NCI-H774 (cell line): ENCODE data around the gene NPIPB6.
"Not testable (repeated sequence)": the region's sequence is repeated elsewhere in the genome, so short reads cannot be mapped to it uniquely, and the experiment has no call there.

ENCODE experiments used
- DNase-seq: peaks from one replicate; lab custom pipeline; 2025; lab: John Stamatoyannopoulos, UW

The NPIPB6 gene

DNA sequence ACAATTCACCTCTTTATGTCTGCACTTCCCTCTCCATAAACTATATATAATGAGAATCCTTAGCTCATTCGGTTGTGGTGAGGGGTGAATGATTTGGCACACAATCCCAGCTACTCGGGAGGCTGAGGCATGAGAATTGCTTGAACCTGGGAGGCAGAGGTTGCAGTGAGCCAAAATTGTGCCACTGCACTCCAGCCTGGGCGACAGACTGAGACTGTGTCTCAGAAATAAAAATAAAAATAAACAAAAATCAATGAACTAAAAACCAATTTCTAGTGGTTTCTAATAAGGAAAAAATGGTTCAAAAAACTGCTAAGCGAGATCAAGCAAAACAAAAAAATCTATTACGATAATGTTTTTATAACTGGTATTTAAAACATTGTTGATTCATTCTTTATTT lies at the start of gene NPIPB6:
Gene NPIPB6, minus strand, starts transcription at position 101 of the 400 bp plus-strand sequence. CDS start 686 bp downstream, outside the sequence.
- DNase-seq, result not testable (repeated sequence)

DNA sequence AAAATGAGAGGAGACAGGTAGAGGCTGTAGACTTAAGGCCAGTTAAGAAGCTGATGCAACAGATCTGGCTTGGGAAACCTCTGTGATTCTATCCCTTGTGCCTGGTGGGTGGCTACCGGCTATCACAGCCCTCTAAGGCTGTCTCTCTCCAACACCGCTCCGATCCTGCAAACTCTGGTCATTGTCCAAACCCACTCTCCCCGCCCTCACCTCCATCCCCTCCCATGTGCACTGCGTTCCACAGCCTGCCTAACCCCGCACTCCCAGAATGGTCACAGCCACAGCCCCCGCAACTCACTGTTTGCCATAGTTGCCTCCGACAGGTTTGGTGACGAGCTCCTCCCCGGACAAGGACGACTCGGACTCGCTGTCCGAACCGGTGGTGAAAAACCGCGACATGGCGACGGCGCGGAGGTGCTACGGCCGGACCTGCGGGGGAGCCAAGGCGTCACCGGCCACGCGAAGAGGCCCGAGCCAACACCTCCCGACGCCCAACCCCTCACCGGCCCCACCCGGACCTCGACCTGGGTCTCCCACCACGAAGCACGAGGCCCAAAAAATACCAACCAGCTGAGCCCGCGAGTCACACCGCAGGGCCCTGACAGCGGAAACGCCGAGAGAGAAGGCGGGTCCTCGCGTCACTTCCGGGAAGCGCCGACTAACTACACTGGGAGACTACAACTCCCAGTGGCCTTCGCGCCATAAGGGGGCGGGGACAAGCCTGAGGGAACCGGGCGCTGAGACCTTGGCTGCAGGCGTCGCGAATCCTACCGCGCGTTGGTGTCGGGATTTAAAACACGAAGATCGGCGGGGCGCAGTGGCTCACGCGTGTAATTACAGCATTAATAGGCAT lies 40.1 kb upstream of the NPIPB6 start, which contains the start of gene EIF3CL:
Gene EIF3CL, minus strand, starts transcription at position 622 of the 853 bp plus-strand sequence. Its CDS starts 223 bp downstream, at position 399.
- not testable (repeated sequence) for DNase-seq

DNA sequence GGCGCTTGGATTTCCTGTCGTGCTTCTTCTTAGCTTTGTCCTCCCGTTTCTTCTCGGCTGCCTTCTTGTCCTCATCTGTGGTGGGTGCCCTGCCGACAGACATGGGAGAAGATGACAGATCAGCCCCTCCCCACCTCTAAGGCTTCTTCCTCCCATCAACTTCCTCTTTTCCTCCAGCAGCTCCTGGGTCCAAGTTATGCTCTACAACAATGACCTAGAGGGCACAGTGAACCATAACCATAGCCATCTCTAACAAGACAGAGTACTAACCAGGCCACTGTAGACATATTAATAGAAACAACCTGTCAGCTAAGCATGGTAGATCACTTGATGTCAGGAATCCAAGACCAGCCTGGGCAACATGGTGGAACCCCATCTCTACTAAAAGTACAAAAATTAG lies 28.7 kb upstream of the NPIPB6 start:
- not testable (repeated sequence) for DNase-seq

DNA sequence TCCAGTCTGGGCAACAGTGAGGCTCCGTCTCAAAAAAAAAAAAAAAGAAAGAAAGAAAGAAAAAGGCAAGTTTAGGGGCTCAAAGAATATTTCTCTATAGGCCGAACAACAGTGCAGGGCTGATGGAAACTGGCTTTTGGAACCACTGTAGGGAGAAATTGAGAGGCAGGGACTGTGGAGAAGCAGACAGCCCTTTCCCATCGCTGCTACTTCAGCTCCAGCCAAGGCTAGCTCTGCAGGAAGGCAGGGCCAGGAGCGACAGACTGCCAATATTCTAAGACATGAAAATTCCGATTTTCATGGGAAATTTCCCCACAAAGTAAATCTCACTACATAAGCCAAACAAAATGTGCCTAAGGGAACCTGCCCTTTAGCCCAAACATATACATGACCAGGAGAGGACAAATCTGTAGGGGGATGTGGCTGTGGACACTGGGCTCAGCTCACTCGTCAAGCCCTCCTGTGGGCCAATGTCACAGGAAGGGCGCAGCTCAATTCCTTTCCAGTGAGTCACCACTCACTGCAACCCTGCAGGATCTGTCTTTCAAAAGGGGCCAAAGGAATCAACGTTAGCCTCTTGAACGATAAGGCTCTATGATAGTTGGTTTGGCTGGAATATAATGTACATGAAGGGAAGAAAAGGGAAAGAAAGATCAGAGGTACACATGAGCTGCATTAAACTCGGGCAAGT lies 19.0 kb upstream of the NPIPB6 start:
- not testable (repeated sequence) for DNase-seq

DNA sequence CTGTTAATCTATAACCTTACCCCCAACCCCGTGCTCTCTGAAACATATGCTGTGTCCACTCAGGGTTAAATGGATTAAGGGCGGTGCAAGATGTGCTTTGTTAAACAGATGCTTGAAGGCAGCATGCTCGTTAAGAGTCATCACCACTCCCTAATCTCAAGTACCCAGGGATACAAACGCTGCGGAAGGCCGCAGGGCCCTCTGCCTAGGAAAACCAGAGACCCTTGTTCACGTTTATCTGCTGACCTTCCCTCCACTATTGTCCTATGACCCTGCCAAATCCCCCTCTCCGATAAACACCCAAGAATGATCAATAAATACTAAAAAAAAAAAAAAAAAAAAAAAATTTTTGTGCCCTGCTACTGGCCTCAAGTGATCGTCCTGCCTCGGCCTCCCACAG lies 14.5 kb upstream of the NPIPB6 start:
- not testable (repeated sequence) for DNase-seq

DNA sequence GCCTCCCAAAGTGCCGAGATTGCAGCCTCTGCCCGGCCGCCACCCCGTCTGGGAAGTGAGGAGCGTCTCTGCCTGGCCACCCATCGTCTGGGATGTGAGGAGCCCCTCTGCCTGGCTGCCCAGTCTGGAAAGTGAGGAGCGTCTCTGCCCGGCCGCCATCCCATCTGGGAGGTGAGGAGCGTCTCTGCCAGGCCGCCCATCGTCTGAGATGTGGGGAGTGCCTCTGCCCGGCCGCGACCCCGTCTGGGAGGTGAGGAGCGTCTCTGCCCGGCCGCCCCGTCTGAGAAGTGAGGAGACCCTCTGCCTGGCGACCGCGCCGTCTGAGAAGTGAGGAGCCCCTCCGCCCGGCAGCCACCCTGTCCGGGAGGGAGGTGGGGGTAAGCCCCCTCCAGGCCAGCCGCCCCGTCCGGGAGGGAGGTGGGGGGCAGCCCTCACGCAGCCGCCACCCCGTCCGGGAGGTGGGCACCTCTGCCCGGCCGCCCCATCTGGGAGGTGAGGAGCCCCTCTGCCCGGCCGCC lies 13.9 kb upstream of the NPIPB6 start:
- DNase-seq, result not testable (repeated sequence)

DNA sequence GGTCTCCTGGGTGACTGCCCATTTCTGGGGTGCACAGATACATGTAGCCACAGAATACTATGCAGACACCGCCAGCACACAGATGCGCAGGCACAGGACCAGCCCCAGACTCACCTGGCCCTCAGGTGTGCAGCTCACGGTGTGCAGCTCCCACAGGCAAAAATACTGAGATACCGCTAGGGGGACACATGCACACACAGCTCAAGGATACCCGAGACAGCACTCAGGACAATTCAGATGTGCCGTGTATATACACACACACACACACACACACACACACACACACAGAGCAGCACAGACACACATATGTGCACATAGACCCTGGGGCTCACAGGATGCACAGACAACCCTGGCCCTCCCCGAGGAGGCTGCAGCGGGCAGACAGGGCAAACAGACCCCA lies 11.8 kb upstream of the NPIPB6 start:
- DNase-seq, result not testable (repeated sequence)

DNA sequence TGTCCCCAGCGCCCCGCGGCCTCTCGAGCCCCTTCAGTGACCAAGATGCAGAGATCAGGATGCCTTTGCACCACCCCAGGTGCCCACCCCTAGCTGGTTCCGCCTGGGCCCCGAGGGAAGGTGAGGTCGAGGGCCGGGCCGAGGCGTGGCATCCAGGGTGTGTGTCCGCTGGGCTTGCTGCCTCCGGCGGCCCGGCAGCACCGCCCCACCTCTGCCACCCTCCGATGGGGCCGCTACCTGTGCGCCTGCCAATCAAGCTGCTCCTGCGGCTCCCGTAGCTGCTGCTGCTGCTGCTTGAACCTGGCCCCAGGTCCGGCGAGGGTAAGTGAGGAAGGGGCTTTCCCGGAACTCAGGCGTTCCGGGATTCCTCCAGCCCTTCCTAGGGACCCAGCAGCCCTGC lies 11.0 kb upstream of the NPIPB6 start:
- not testable (repeated sequence) for DNase-seq

DNA sequence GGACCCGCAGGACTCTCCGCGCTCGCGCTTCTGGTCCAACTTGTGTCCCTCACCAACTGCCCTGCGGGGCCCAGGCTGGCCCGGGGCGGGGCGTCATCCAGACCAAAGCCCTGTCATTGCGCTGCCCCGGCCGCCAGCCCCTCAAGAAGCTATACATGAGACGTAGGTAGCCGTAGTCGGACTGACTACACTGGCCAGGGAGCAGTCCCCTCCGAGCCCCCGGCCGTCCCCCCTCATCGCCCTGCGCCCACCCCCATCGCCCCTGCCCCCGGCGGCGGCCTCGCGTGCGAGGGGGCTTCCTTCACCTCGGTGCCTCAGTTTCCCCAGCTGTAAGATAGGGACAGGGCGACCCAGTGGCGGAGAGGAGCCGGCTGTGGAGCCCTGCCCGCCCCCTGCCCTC lies 4.6 kb upstream of the NPIPB6 start:
- DNase-seq, result not testable (repeated sequence)

DNA sequence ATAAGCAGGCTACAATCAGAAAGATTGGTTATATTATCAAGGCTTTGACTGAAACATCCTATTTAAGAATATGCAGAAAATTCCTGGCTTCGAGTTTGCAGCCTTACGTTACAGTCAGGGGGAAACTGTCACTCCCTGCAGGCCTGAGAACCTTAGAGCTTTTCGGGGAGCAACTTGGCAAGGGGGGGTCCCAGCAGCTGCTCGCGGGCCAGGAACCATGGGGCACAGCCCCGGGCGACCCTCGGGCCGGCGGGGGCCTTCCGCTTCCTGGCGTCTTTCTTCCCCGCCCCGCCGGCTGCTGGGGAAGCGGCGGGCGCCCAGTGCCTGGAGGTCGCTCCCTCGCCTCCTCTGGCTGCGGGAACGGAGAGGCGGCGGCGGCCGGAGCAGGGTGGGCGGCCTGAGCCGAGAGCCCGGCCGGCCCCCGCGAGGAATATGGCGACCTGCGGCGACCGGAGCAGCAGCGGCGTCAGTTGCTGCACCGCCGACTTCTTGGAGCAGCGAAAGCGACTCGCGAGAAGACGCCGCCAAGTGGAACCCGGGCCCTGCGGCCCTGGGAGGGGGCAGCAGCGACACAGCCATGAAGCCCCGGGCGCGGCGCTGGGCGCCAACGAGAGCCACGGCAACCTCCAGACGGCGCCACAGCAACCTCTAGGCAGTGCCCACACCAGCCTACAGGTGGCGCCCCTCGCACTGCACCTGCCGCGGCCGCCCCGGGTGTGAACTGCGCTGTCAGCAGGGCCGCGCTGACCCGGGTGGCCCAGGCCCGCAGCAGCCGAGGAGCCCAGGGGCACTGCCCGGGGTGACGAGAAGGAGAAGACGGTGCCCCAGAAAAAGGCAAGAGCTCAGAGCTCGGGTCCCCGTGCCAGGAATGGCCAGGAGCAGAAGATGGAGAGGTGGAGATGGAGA lies 1.2 kb upstream of the NPIPB6 start:
- DNase-seq, result not testable (repeated sequence)

DNA sequence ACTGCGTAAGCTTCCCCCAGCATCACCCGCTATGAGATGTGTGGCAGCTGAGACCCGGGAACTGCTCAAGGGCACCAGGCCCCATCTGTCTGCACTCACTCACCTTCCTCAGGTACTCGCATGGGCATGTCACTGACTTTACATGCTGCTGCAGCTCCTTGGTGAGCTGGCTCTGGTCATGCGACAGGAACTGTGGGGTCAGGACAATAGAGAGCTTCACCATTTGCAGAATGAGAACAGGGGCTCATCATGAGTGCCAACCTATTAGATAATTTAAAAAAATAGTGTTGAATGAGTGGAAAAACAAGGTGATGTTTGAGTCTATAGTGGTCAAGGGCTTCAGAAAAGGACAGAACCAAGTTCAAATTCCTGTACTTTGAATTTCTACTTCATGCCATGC lies 708 bp downstream of the NPIPB6 start:
- not testable (repeated sequence) for DNase-seq

DNA sequence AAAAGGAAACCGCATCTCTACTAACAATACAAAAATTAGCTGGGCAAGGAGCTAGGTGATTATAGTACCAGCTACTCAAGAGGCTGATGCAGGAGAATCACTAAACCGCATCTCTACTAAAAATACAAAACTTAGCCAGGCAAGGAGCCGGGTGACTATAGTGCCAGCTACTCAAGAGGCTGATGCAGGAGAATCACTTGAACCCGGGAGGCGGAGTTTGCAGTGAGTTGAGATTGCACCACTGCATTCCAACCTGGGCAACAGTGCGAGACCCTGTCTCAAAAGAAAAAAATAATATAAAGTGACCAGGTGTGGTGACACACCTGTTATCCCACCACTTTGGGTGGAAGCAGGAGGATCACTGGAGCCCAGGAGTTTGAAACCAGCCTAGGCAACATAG lies 25.1 kb downstream of the NPIPB6 start:
- not testable (repeated sequence) for DNase-seq

DNA sequence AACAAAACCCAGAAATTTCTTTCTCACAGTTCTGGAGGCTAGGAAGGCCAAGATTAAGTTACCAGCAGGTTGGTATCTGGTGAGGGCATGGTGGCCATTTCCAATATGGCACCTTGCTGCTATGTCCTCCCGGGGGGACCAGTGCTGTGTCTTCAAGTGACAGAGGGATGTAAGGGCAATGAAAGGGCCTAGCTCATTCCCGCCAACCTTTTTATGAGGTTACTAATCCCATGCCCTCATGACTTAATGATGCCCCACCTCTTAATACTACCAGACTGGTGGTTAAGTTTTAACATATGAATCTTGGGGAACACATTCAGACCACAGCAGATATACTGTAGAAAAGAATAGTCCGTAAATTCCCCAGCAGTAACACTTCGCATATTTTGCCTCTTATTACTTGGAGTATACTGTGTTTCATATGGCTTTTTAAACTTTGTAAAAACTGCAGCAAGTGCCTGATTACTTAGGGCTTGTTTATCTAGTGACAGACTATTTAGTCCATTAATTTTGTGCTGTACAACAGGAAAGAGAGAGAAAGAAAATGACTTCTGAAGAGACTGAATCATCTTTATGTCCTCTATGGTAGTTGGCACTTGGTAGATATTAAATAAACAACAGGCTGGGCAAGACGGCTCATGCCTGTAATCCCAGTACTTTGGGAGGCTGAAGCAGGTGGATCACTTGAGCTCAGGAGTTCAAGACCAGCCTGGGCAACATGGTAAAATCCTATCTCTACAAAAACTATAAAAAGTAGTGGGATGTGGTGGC lies 26.2 kb downstream of the NPIPB6 start:
- not testable (repeated sequence) for DNase-seq

DNA sequence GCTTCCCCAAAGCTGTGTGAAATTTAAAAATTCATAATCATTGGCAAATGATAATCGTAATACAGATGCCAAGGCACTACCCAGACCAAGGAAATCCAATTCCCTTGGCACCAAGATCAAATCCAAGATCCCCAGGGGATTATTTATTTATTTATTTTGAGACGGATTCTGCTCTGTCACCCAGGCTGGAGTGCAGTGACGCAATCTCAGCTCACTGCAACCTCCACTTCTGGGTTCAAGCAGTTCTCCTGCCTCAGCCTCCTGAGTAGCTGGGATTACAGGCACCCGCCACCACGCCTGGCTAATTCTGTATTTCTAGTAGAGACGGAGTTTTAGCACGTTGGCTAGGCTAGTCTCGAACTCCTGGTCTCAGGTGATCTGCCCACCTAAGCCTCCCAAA lies 27.6 kb downstream of the NPIPB6 start:
- not testable (repeated sequence) for DNase-seq

DNA sequence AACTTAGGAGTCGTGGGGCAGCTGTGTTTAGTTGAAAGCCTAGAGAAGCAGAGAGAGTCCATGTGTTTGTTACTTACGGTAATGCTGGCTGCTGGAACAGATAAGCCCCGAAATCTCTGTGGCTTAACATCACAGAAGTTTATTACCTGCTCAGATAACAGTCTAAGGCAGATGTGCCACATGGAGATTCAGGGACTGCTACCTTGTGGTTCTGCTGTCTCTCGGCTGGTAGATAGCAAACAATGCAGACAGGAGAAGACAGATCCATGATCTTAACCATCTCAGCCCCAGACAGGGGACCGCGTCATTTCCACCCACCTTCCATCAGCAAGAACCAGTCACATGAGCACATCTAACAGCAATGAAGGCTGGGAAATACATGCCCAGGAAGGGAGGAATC lies 30.7 kb downstream of the NPIPB6 start:
- DNase-seq, result not testable (repeated sequence)

DNA sequence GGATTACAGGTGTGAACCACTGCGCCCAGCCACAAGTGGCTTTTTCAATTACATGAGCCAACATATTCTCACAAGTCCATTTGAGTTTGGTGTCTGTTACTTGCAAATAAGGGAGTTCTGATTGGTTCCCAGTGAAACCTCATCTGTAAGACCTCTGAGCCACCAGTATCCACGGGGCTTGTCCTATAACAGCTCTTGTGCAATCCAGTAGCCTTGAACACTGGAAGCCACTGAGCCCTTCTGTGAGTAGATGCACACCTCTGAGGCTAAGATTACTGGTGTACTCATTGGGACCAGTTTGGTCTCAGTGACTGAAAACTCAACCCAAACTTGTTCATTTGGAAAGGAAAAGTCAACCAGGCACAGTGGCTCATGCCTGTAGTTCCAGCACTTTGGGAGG lies 32.3 kb downstream of the NPIPB6 start:
- not testable (repeated sequence) for DNase-seq

DNA sequence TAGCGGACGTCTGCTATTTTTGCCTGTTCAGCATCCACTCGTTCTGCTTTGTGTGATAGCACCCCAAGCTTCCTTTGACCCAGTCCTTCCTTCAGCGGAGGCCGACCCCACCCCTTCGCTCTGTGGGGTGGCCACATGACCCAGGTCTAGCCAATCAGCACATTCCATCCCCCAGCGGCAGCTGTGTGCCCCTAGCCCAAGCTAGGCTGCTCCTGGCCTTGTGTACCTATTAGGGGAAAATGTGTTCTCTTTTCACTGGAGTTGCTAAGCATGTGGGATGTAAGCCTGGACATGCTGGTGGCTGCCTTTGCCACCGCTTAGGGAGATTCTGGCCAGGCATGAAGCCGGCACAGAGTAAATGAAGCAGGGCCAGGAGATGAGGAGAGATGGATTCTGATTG lies 33.1 kb downstream of the NPIPB6 start:
- DNase-seq, result not testable (repeated sequence)

DNA sequence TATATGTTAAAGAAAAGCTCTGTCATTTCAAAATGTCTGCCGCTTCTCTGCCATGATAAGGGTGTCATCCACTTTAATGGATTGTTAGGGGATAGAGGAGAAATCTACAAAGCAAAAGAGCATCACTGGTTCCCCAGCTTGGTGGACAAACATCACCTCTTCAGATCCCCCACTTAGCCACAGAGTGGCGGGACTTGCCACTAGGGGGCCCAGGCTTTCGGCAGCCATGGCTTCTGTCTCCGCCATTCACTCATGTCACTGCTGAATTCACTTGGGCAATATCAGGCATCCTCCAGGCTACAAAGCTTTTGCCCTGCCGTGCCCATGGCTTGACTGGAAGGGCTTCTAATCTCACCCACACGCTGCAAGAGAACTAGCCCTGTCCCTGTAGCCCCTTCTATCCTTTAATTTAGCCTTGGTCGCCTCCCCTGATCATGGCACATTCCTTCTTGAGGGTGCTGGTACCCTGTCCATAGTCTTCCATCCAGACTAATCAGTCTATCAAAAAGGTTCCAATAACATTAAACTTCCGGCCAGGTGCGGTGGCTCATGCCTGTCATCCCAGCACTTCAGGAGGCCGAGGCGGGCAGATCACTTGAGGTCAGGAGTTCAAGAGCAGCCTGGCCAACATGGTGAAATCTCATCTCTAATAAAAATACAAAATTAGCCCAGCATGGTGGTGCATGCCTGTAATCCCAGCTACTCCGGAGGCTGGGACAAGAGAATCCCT lies 36.3 kb downstream of the NPIPB6 start:
- no peak for DNase-seq

DNA sequence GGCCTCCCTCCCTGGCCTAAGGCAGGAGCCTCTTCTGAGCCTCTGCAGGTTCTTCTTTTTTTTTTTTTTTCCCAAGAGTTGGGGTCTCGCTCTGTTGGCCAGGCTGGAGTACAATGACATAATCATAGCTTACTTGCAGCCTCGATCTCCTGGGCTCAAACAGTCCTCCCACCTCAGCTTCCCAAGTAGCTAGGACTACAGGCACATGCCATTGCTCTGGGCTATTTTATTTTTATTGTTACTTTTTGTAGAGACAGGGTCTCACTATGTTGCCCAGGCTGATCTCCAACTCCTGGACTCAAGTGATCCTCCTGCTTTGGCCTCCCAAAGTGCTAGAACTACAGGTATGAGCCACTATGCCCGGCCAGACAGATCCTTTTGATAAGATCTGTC lies 38.4 kb downstream of the NPIPB6 start:
- DNase-seq, result no peak

DNA sequence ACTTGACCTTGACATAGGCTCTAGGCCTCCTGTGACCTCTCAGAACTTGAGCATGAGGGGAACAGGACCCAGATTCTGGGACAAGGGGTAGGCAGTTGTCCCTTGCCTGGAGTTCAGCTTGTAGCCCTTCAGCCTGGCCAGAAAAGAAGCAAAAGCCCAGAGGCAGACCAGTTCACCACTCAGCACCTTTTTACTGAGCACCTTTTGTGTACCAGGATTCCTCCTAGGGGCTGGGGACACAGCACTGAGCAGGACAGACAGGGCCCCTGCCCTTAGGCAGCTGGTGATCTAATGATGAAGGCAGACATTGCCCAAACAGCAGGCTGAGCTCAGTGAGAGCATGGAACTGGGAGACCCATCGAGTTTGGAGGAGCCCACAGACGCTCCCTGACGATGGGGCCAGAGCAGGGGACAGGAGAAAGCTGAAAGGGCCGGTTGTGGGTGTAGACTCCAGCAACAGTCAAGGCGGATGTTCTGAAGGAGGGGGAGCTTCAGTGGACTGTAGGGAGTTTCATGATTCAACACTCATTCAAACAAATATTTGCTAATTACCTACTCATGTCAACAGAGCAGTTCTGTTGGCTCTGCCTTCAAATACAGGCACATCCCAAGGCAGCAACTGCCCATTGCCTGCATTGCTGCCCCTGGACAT lies 38.9 kb downstream of the NPIPB6 start:
- peak; percentile 35 for DNase-seq
